Endodermal cell (in vitro differentiated cells): Measurements from ENCODE around the gene HCRTR2. TPM values are rescaled to one million over a fixed set of nuclear protein-coding genes. Genes with fewer than 3 reads are reported as not detected.

Experiments used
- DNase-seq: peaks from one replicate; pipeline ENCODE4 v3.0.0-alpha.2; 2017
- H3K27ac ChIP-seq: 2 replicates; pipeline ENCODE4 v1.5.1; 2013; ENCODE audit warnings: mild to moderate bottlenecking, low read depth, low read length, moderate library complexity
- H3K27me3 ChIP-seq: 2 replicates; pipeline ENCODE4 v1.6.1; 2013; ENCODE audit warnings: mild to moderate bottlenecking, low read length, moderate library complexity; ENCODE audit not compliant: insufficient read depth, control insufficient read depth, poor library complexity, severe bottlenecking
- H3K36me3 ChIP-seq: 2 replicates; pipeline ENCODE4 v1.7.0; 2013; ENCODE audit warnings: mild to moderate bottlenecking, low read length, moderate library complexity; ENCODE audit not compliant: control insufficient read depth, insufficient read depth
- H3K4me1 ChIP-seq: one replicate; pipeline ENCODE4 v1.7.0; 2013; ENCODE audit warnings: low read length; ENCODE audit not compliant: control insufficient read depth, insufficient read depth
- H3K4me3 ChIP-seq: 2 replicates; pipeline ENCODE4 v1.5.1; 2013; ENCODE audit warnings: mild to moderate bottlenecking, low read length, moderate library complexity
- H3K9ac ChIP-seq: 2 replicates; pipeline ENCODE4 v1.6.1; 2013; ENCODE audit warnings: mild to moderate bottlenecking, low read length, moderate library complexity; ENCODE audit not compliant: poor library complexity, severe bottlenecking; ENCODE audit errors: extremely low read depth
- H3K9me3 ChIP-seq: 2 replicates; pipeline ENCODE4 v1.6.1; 2013; ENCODE audit warnings: mild to moderate bottlenecking, low read length, moderate library complexity; ENCODE audit not compliant: control insufficient read depth
- H3K27ac Mint-ChIP-seq: 2 replicates; pipeline ENCODE4 v1.8.0; 2020; ENCODE audit warnings: mixed read lengths
- H3K27me3 Mint-ChIP-seq: 2 replicates; pipeline ENCODE4 v1.8.0; 2021; ENCODE audit warnings: mild to moderate bottlenecking, mixed read lengths; ENCODE audit not compliant: insufficient read depth
- H3K36me3 Mint-ChIP-seq: 2 replicates; pipeline ENCODE4 v1.8.0; 2020; ENCODE audit warnings: low read depth, mixed read lengths
- H3K4me1 Mint-ChIP-seq: 2 replicates; pipeline ENCODE4 v1.8.0; 2020; ENCODE audit warnings: mixed read lengths
- H3K4me3 Mint-ChIP-seq: 2 replicates; pipeline ENCODE4 v1.8.0; 2020; ENCODE audit warnings: mild to moderate bottlenecking, moderate library complexity, mixed read lengths
- H3K9me3 Mint-ChIP-seq: 2 replicates; pipeline ENCODE4 v1.8.0; 2020; ENCODE audit warnings: mild to moderate bottlenecking, mixed read lengths
- CTCF ChIP-seq: fragments of 200-600 bp; sonication (generic); conservative IDR thresholded peaks from 2 replicates; pipeline ENCODE4 v1.5.0; 2021; ENCODE audit warnings: antibody characterized with exemption, mild to moderate bottlenecking
- WGBS, 2 experiments: methylation state at CpG; one replicate each; pipeline versions ENCODE4 v1.1.5 to v1.1.7; 2013; ENCODE audit warnings: missing lambda C conversion rate in 2 of 2, mixed read lengths in 1 of 2; ENCODE audit not compliant: insufficient coverage in 1 of 2, insufficient read length in 1 of 2; 5-methylcytosine and 5-hydroxymethylcytosine counted together
- total RNA-seq, 2 donors: library from RNA; stranded (reverse); fragmentation: NEBNext Ultra II Directional in 1 of 2; extraction: Animal tissue kit (Norgen Biotek cat#: 25700) in 1 of 2; gene quantifications; 2 replicates in 1 of 2; 3 replicates in 1 of 2; pipeline ENCODE4 v1.2.1, GENCODE V29; 2021

The HCRTR2 gene
- total RNA-seq, 2 donors from 2014 or later = 0.29 TPM; not detected in 1

DNA sequence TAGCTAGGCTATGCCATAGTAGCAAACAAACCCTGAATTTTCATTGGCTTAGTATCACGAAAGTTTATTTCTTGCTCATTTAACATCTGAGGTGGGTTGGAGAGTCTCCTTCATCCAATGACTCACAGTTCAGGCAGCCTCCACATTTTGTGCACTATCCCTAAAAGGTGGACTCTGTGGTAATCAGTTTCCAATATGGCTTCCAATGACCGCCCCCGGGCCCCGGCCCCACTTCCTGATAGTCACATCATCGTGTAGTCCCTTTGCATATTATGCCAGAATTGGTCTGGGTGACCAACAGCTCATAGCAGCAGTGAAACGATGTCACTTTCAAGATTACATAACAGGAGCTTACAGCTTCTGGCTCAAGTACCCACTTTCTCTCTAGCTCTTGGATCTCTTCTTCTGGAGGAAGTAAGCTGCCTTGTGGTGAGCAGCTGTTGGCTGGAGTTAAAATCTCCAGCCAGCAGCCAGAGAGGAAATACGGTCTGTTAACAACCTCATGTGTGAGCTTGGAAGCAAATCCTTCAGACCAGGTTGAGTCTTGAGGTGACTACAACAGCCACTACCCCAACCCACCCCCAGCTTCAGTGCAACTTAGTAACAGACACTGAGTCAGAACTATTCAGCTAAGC lies 7.8 kb downstream of the HCRTR2 start:
- Histone ChIP-seq H3K4me1 (no peaks in the 10 kb centered on the region), H3K9ac (no peak overlapping the region), H3K27me3 (no peaks in the 10 kb centered on the region), H3K36me3 (no peaks in the 10 kb centered on the region), H3K4me3 (no peak overlapping the region), H3K9me3 (no peaks in the 10 kb centered on the region), H3K27ac (no peak overlapping the region)
- Mint-ChIP-seq H3K36me3 (no peaks in the 10 kb centered on the region), H3K27me3 (no peaks in the 10 kb centered on the region), H3K4me1 (peaks cover 2% of the 10 kb centered on the region), H3K27ac (no peak overlapping the region), H3K4me3 (no peak overlapping the region), H3K9me3 (no peaks in the 10 kb centered on the region)
- DNase-seq = no peak
- TF ChIP-seq CTCF = no peak
- 86 to 92% methylated on average over 5 to 7 of the region's 7 CpGs for WGBS, 2 experiments

DNA sequence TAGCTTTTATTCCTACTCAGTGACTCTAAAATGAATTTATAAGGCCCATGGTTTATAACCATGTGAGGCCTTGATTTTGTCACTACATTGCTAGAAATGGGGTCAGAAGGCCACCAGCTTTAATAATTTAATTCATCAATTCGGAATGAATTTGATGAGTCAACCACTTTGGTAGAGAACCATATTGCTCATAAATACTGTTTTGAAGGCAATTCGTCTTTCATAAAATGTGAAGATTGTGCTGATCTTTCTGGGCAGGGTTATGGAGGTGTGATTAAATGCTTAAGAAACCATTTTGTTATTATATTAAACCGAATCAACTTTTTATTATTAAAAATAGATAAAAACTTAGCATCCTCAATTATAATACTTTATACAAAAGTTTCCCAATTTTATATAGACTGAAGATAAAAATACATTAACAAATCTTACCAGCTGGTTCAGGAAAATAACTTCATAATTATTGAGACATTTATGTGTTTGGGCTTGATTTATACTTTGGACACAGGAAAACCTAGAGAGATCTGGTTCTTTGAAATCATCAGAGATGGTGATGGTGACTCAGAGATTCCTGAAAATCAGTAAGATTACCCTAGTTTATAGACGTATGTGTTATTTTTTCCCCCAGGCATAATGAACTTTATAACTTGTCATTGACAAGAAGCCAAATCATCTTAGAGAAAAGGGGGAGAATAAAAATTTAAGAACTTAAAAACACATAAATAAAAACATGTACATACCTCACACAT lies 10.6 kb downstream of the HCRTR2 start:
- H3K36me3 ChIP-seq = no peaks in the 10 kb centered on the region
- H3K9me3 ChIP-seq = no peaks in the 10 kb centered on the region
- H3K9ac ChIP-seq = no peak overlapping the region
- H3K4me1 ChIP-seq = no peaks in the 10 kb centered on the region
- no peak overlapping the region for H3K4me3 Mint-ChIP-seq
- no peak for DNase-seq
- H3K27me3 ChIP-seq = no peaks in the 10 kb centered on the region
- no peaks in the 10 kb centered on the region for H3K36me3 Mint-ChIP-seq
- no peaks in the 10 kb centered on the region for H3K27me3 Mint-ChIP-seq
- no peak overlapping the region for H3K27ac Mint-ChIP-seq
- no peaks in the 10 kb centered on the region for H3K9me3 Mint-ChIP-seq
- no peak overlapping the region for H3K27ac ChIP-seq
- TF ChIP-seq CTCF = no peak
- H3K4me1 Mint-ChIP-seq = peaks cover 2% of the 10 kb centered on the region
- no peak overlapping the region for H3K4me3 ChIP-seq
- WGBS, 2 experiments = 84 to 92% methylated on average over 2 to 3 of the region's 4 CpGs

- Mint-ChIP-seq H3K4me3 (no peak overlapping the region), H3K27me3 (no peaks in the 10 kb centered on the region), H3K36me3 (no peaks in the 10 kb centered on the region), H3K9me3 (no peaks in the 10 kb centered on the region), H3K27ac (no peak overlapping the region), H3K4me1 (peaks cover 8% of the 10 kb centered on the region)
- H3K4me1 ChIP-seq = peaks cover 12% of the 10 kb centered on the region
- H3K4me3 ChIP-seq = no peak overlapping the region
- no peak for DNase-seq
- H3K27me3 ChIP-seq = no peaks in the 10 kb centered on the region
- H3K9me3 ChIP-seq = no peaks in the 10 kb centered on the region
- no peak overlapping the region for H3K27ac ChIP-seq
- no peak for TF ChIP-seq CTCF
- no peak overlapping the region for H3K9ac ChIP-seq
- no peaks in the 10 kb centered on the region for H3K36me3 ChIP-seq
Measured at GRCh38 chr6:55198715-55199114, 24.4 kb downstream of the HCRTR2 start.
